ENCODE results near the gene AGK. TPM values are rescaled to one million over a fixed set of nuclear protein-coding genes. Genes with fewer than 3 reads are reported as not detected.

Gene AGK
- total RNA-seq, 1 experiment from 2014 or later = 35.4 TPM

DNA sequence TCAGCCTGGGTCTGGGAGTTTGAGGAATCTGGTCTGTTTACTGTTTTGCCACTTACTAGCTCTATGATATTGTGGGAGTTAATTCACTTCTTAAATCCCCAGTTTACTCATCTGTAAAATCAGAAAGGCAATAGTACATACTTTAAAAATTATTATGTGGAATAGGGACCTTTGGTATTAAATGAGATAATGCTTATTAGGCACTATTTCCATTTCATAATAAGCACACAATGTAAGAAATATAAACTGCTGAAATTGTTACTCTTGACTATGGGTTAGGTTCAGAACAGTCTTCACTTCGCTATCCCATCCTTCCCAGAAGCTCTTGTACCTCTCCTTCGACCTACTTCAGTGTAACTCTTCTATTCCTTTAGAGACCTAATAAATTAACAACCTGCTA is 47.2 kb downstream of the AGK start:
- POLR2A ChIA-PET = no interaction called here

GRCh38 chr7:141600168-141601006 is 49.2 kb downstream of the AGK start:
- H3K27ac Mint-ChIP-seq (ENCODE audit: low read depth, unreplicated experiment) = no peak overlapping the region
- DNase-seq (ENCODE audit: unreplicated experiment) = no peak

More for the DNA sequence above, 47.2 kb downstream of the AGK start:
- Mint-ChIP-seq H3K4me1 (ENCODE audit: insufficient read depth, unreplicated experiment) (no peaks in the 10 kb centered on the region), H3K9me3 (ENCODE audit: unreplicated experiment) (no peaks in the 10 kb centered on the region), H3K27me3 (ENCODE audit: insufficient read depth, unreplicated experiment) (no peaks in the 10 kb centered on the region), H3K4me3 (ENCODE audit: unreplicated experiment) (no peak overlapping the region), H3K36me3 (ENCODE audit: insufficient read depth, unreplicated experiment) (peaks cover 45% of the 10 kb centered on the region), H3K27ac (ENCODE audit: low read depth, unreplicated experiment) (no peak overlapping the region)
- intact Hi-C loops (cut with micrococcal nuclease) = no loop called here
- BruUV-seq (replicated peaks) = no TSS peak
- TF ChIP-seq, protein P1, sequence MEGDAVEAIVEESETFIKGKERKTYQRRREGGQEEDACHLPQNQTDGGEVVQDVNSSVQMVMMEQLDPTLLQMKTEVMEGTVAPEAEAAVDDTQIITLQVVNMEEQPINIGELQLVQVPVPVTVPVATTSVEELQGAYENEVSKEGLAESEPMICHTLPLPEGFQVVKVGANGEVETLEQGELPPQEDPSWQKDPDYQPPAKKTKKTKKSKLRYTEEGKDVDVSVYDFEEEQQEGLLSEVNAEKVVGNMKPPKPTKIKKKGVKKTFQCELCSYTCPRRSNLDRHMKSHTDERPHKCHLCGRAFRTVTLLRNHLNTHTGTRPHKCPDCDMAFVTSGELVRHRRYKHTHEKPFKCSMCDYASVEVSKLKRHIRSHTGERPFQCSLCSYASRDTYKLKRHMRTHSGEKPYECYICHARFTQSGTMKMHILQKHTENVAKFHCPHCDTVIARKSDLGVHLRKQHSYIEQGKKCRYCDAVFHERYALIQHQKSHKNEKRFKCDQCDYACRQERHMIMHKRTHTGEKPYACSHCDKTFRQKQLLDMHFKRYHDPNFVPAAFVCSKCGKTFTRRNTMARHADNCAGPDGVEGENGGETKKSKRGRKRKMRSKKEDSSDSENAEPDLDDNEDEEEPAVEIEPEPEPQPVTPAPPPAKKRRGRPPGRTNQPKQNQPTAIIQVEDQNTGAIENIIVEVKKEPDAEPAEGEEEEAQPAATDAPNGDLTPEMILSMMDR (IDR thresholded peaks at IDR 0.05; ENCODE audit: unreplicated experiment) = no peak
- DNase-seq (ENCODE audit: unreplicated experiment) = no peak
- CTCF ChIA-PET = interaction anchor here (1.1 kb wide), 1 partner anchor 51 kb away, joined by 5 read pairs; no protein-coding TSS in a partner anchor

GRCh38 chr7:141609576-141609975 is 58.4 kb downstream of the AGK start:
- intact Hi-C loops (cut with micrococcal nuclease) = no loop called here
- Mint-ChIP-seq H3K4me3 (ENCODE audit: unreplicated experiment) (no peak overlapping the region), H3K27me3 (ENCODE audit: insufficient read depth, unreplicated experiment) (no peaks in the 10 kb centered on the region), H3K9me3 (ENCODE audit: unreplicated experiment) (no peaks in the 10 kb centered on the region), H3K4me1 (ENCODE audit: insufficient read depth, unreplicated experiment) (no peaks in the 10 kb centered on the region), H3K27ac (ENCODE audit: low read depth, unreplicated experiment) (no peak overlapping the region), H3K36me3 (ENCODE audit: insufficient read depth, unreplicated experiment) (peaks cover 23% of the 10 kb centered on the region)
- TF ChIP-seq, protein P1 (IDR thresholded peaks at IDR 0.05; ENCODE audit: unreplicated experiment) = no peak
- CTCF ChIA-PET = interaction anchor here (0.6 kb wide), 1 partner anchor 73 kb away, joined by 3 read pairs; no protein-coding TSS in a partner anchor
- POLR2A ChIA-PET = interaction anchor here (1.1 kb wide), 1 partner anchor 11 kb away, joined by 4 read pairs; no protein-coding TSS in a partner anchor
- BruUV-seq (replicated peaks) = no TSS peak
- no peak for DNase-seq (ENCODE audit: unreplicated experiment)

More at GRCh38 chr7:141600168-141601006, 49.2 kb downstream of the AGK start:
- ChIA-PET CTCF (no interaction called here), POLR2A (no interaction called here)
- no peak overlapping the region for H3K4me3 Mint-ChIP-seq (ENCODE audit: unreplicated experiment)
- H3K9me3 Mint-ChIP-seq (ENCODE audit: unreplicated experiment) = no peaks in the 10 kb centered on the region
- no TSS peak for BruUV-seq (replicated peaks)
- intact Hi-C loops (cut with micrococcal nuclease) = no loop called here
- peaks cover 35% of the 10 kb centered on the region for H3K36me3 Mint-ChIP-seq (ENCODE audit: insufficient read depth, unreplicated experiment)
- H3K4me1 Mint-ChIP-seq (ENCODE audit: insufficient read depth, unreplicated experiment) = no peaks in the 10 kb centered on the region
- TF ChIP-seq, protein P1 (IDR thresholded peaks at IDR 0.05; ENCODE audit: unreplicated experiment) = no peak
- no peaks in the 10 kb centered on the region for H3K27me3 Mint-ChIP-seq (ENCODE audit: insufficient read depth, unreplicated experiment)

DNA sequence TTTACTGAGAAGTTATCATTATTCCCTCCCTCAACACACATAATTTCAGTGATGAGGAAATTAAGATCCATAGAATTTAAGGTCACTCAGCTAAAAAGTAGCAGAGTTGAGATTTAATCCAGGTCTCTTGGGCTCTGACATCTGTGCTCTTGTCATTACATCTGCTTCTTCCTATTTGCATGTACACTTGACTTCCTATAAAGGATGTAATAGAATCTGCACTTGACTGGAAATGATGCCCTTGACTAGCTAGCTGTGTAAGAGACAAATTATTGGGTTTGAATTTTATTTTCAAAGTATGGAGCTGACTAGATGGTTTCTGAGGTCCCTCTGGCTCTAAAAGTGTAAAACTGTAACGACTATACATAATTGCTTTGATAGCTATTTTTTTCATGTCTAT is 59.5 kb downstream of the AGK start:
- intact Hi-C loops (cut with micrococcal nuclease) = no loop called here
- TF ChIP-seq, protein P1 (IDR thresholded peaks at IDR 0.05; ENCODE audit: unreplicated experiment) = no peak
- ChIA-PET POLR2A (no interaction called here), CTCF (interaction anchor here (0.8 kb wide), 1 partner anchor 39 kb away, joined by 4 read pairs; no protein-coding TSS in a partner anchor)
- Mint-ChIP-seq H3K4me1 (ENCODE audit: insufficient read depth, unreplicated experiment) (no peaks in the 10 kb centered on the region), H3K4me3 (ENCODE audit: unreplicated experiment) (no peak overlapping the region), H3K27ac (ENCODE audit: low read depth, unreplicated experiment) (no peak overlapping the region), H3K9me3 (ENCODE audit: unreplicated experiment) (no peaks in the 10 kb centered on the region), H3K36me3 (ENCODE audit: insufficient read depth, unreplicated experiment) (peaks cover 20% of the 10 kb centered on the region), H3K27me3 (ENCODE audit: insufficient read depth, unreplicated experiment) (no peaks in the 10 kb centered on the region)
- no peak for DNase-seq (ENCODE audit: unreplicated experiment)
- no TSS peak for BruUV-seq (replicated peaks)
